Stimulated activated CD8-positive, alpha-beta memory T cell treated with anti-CD3 and anti-CD28 coated beads, Interleukin-2, amount 100 ng/mL, for 48 hours (primary cell): ENCODE data around the gene ZNF687.
"Not testable (repeated sequence)": the region's sequence is repeated elsewhere in the genome, so short reads cannot be mapped to it uniquely, and the experiment has no call there.

Experiments used
- DNase-seq, 2 donors: peaks; one replicate each; pipeline ENCODE4 v3.0.0-alpha.2; 2020; ENCODE audit warnings: low read depth in 2 of 2

Gene ZNF687, protein sequence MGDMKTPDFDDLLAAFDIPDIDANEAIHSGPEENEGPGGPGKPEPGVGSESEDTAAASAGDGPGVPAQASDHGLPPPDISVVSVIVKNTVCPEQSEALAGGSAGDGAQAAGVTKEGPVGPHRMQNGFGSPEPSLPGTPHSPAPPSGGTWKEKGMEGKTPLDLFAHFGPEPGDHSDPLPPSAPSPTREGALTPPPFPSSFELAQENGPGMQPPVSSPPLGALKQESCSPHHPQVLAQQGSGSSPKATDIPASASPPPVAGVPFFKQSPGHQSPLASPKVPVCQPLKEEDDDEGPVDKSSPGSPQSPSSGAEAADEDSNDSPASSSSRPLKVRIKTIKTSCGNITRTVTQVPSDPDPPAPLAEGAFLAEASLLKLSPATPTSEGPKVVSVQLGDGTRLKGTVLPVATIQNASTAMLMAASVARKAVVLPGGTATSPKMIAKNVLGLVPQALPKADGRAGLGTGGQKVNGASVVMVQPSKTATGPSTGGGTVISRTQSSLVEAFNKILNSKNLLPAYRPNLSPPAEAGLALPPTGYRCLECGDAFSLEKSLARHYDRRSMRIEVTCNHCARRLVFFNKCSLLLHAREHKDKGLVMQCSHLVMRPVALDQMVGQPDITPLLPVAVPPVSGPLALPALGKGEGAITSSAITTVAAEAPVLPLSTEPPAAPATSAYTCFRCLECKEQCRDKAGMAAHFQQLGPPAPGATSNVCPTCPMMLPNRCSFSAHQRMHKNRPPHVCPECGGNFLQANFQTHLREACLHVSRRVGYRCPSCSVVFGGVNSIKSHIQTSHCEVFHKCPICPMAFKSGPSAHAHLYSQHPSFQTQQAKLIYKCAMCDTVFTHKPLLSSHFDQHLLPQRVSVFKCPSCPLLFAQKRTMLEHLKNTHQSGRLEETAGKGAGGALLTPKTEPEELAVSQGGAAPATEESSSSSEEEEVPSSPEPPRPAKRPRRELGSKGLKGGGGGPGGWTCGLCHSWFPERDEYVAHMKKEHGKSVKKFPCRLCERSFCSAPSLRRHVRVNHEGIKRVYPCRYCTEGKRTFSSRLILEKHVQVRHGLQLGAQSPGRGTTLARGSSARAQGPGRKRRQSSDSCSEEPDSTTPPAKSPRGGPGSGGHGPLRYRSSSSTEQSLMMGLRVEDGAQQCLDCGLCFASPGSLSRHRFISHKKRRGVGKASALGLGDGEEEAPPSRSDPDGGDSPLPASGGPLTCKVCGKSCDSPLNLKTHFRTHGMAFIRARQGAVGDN

DNA sequence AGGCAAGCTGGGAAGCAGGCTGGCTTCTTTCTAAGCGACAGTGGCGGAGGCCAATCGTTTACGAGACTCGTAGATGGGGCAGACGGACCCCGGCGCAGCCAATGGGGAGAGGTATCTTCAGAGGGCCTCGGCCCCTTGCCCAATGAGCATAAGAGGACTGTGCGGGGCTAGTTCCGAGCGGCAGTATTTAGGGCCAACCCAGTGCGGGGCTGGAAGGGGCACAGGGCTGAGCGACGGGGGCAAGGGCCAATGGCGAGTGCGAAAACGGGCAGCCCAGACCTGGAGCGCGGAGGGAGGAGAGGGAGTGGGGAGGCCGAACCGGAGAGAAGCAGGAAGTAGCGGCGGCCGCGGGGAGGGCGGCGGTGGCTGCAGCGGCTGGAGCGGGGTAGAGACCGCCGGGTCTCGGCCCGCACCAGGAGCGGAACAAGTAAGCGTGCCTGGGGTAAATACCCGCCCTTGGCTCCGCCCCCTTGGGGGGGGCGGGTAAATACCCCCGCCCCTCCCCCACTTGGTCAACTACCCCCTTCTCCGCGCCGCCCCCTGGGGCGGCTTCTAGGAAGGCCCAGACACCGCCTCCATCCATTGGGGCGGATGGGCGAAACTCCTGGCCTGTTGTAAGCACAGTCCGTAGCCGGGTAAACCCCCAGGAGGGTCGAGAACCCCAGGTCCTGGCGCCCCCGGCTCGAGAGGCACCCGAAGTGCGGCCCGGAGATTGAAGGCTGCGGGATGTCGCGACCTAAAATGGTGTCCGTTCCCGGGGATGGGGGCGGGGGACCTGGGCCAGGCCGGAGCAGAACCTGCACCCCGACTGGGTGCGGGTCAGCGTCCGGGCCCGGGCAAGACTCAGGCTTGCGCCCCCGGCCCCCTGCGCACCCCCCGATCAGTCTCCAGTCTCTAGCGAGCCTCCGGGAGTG, at the start of gene ZNF687:
Gene ZNF687, plus strand, starts transcription at position 331 of the 914 bp plus-strand sequence. CDS start 3,993 bp downstream, outside the sequence.
- peak; percentile 95 to 98 for DNase-seq

DNA sequence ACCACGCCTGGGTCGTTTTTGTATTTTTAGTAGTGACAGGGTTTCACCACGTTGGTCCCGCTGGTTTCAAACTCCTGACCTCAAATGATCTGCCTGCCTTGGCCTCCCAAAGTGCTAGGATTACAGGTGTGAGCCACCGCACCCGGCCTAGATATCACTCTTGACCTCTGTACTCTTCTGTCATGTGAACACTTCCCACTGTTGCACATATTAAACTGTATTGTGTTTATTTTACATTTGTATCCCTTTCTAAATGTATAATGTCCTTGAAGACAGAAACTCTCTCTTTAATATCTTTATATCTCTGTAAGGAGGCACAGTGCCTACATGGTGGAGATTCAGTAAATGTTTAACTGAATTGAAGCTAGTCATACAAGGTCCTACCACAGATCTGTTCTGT, 46.9 kb upstream of the ZNF687 start:
- no peak for DNase-seq

DNA sequence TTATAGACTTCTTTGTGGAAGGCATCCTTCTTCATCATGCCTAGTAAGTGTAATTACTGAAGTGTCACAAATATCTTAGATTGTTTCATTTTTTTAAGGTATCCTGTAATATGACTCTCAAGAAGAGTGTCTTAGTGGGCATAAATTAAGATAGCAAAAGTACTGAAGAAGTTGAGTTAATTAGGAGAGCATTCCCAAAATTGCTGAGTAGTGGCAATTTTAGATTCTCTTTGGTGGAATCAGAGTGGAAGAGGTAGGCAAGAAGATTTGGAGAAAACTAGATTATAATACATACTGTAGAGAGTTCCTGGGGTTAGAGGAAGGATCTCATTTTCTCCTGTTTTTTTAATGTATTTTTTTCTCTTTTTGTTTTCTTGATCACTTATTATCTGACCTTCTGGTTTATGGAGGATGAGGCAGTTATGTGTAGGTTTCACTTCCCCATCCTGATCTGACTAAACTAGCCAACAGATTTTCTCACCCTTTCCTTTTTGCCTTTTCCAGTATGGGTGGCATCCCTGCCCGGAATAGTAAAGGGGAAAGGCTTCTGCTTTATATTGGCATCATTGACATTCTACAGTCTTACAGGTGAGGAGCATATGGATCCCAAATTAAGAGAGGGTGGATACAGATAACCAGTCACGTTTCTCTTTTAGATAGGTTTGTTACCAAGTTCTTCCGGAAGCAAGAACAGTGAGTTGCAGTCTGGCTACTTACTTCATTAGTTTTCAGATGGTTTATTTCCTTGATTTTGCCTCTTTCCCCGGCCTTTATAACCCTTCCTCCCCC, 44.2 kb upstream of the ZNF687 start:
- DNase-seq, result no peak

DNA sequence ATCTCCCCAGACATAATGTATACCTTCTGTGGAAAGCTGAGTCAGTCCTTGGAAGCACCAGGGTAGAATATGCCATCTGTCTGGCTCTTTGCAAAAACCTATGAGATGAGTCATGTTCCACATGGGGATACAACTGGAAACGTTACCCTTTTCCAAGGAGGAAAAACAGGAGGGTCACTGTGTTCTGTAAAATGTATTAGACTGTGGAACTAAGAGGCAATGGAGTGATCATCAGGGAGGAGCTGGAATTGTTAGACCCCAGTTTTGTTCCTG, 43.7 kb upstream of the ZNF687 start:
- DNase-seq, result no peak

DNA sequence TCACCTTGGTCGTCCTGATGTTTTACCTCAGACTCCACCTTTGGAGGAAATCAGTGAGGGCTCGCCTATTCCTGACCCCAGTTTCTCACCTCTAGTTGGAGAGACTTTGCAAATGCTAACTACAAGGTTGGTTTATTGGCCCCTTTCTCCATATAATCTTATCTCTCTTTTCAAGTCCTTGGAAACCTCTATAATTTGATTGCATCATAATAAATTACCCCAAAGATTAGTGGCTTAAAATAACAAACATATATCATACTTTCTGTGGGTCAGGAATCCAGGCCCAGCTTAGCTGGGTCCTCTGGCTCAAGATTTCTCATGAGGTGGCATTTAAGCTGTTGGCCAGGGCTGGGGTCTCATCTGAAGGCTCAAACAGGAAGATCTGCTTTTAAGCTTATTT, 39.7 kb upstream of the ZNF687 start:
- DNase-seq, result no peak

DNA sequence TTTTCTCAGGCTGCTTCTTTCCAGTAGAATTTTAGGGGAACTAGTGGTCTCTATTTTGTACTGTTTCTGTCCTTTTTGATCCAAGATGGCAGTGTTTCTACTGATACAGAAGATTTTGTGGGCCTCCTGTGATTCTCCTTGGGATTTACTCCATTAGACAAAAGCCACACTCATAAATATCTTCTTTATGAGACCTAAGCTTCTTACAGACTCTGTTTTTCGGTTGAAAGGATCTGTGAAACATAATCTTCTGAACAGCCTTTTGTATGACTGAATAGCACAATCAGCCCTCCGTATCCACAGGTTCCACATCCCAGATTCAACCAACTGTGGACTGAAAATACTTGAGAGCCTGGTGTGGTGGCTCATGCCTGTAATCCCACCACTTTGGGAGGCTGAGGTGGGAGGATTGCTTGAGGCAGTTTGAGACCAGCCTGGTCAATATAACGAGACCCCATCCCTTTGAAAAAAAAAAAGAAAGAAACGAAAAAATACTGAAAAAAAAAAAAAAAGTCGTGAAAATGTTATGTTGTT, 38.3 kb upstream of the ZNF687 start:
- DNase-seq, result no peak

DNA sequence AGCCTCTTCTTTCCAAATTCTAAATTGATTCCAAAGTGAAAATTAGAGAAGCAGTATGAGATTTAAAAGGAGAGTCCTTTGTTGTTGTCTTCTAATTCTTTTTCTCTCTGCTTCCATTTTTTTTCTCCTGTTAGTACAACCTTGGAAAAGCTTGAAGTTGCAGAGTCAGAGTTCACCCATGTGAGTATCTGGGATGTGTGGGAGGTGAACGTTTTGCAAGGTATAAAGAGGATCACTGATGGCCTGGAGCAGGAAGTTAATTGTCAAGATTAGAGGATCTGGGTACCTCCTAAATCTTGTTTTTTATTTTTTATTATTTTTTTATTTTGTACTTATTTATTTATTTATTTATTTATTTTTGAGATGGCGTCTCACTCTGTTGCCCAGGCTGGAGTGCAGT, 35.3 kb upstream of the ZNF687 start:
- no peak for DNase-seq

DNA sequence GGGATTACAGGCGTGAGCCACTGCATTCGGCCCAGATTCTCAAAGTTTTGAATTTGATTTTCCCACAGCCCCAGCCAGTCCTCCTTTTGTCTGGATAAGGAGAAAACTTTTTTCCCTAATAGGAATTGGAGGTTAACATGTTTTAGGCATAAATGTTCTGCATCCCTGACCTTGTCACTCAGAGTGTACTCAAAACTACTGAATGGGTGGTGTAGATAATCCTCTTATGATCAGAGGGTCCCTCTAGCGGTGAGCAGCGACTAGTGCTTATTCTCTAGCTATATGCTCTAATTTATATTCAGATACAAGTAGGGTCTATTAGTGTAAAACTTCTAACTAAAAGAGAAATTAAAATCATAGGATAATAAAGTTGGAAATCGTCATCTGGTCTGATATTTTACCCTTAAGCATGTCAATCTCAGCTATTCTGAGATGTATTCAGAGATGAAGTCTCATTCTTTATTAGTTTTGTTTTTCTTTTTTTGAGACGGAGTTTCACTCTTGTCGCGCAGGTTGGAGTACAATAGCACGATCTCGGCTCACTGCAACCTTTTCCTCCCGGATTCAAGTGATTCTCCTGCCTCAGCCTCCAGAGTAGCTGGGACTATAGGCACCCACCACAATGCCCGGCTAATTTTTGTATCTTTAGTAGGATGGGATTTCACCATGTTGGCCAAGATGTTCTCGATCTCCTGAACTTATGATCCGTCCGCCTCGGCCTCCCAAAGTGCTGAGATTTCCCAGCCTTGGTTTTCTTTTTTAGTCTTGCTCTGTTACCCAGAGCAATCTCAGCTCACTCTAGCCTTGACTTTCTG, 30.2 kb upstream of the ZNF687 start:
- peak; percentile 17 to 27 for DNase-seq

DNA sequence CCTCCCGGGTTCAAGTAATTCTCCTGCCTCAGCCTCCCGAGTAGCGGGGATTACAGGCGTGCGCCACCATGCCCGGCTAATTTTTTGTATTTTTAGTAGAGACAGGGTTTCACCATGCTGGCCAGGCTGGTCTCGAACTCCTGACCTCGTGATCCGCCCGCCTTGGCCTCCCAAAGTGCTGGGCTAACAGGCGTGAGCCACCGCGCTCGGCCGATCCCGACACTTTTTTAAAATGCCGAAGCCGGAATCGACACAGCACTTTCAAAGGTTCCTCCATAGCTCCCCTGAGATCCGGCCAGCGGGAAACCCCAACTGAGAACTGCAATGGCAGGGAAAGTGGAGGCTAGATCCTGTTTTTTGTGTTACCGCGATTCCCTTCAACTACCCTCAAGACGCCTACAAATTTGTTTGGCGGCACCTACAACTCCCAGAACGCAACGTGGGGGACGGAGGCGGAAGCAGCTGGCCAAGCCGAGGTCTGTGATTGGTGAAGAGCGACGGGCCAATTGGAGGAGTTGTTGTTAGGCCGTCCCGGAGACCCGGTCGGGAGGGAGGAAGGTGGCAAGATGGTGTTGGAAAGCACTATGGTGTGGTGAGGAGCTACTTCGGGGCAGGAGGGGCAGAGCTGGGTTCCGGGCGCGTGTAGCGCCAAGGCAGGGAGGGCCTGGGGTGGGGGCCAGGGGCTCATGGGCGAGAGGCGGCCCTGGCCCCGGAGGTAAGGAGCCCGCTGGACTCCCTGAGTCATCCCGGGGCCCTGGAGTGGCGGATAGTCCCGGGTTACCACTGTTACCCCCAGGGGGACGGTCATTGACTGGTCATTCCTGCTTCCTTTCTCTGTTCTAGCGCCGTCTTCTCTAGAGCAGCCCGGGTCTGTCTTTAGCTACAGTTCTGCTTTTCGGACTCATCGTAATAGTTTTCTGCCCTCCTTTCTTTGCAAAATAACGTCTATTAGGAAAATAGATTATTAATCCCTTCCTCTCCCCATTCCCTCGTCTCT, 27.6 kb upstream of the ZNF687 start, which contains the start of gene PSMD4:
Gene PSMD4, plus strand, starts transcription at position 518 of the 997 bp plus-strand sequence. Its CDS starts 49 bp downstream, at position 567.
- DNase-seq, result peak; percentile 85 to 90

DNA sequence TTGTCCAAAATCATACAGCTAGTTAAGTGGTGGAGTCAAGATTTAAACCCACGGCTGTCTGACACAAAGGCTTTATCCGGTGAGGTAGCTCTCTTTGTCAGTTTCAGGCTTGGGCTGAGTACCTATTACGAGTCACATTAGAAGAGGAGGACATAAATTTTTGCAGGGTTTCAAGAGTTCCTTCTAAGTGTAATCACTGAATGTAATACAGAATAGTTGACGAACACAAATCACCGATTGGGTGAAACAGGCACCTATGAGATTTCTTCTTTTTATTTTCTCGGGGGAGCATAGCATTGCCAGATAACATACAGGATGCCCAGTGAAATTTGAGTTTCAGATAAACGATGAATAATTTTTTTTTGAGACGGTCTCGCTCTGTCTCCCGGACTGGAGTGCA, 26.7 kb upstream of the ZNF687 start:
- DNase-seq, result no peak

DNA sequence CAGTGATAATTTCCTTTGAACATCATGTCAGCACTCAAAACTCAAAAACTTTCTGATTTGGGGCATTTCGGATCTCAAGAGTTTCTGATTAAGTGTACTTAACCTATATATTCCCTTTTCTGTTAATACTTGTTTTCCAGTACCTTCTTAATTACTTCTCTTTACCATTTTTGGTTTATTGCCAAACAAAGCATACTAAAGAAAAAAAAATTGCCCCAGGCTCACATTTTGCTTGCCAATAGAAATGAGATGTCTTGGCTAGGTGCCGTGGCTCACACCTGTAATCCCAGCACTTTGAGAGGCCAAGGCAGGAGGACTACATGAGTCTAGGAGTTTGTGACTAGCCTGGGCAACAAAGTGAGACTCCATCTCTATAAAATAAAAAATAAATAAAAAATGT, 22.7 kb upstream of the ZNF687 start:
- no peak for DNase-seq

DNA sequence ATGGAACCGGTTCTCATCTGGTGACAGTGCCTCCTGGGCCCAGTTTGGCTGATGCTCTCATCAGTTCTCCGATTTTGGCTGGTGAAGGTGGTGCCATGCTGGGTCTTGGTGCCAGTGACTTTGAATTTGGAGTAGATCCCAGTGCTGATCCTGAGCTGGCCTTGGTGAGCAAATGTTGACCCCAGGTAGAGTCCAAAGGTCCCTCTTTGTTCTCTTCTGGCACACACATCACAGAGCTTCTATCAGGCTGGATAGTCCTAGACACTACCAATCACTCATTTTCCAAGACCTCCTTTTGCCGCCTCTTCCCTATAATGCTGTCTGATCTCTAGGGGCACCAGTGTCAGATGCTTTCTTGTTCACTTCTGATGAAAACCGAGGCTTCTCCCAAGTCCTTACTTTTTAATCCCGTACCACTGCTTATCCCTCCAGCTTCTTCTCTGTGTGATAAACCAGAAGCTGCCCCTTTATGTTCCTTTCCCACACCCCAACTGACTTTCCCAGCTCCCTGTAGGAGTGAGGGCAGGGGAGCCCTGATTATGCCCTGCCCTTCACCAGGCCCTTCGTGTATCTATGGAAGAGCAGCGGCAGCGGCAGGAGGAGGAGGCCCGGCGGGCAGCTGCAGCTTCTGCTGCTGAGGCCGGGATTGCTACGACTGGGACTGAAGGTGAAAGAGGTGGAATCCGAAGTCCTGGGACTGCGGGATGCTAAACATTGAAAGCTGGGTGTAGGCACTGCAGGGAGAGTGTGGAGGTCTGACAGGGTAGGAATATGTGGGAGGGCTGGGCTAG, 16.5 kb upstream of the ZNF687 start:
- DNase-seq, result no peak

DNA sequence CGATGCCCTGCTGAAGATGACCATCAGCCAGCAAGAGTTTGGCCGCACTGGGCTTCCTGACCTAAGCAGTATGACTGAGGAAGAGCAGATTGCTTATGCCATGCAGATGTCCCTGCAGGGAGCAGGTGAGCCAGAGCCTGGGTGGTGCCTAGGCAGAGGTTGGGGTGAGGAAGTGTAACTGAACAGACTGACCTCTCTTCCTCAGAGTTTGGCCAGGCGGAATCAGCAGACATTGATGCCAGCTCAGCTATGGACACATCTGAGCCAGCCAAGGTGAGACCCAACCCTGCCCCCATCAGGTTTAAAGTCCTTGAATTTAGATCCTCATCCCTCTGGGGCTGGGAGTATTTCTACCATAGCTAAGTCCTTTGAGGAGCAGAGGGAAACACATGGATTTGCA, 15.8 kb upstream of the ZNF687 start:
- no peak for DNase-seq

DNA sequence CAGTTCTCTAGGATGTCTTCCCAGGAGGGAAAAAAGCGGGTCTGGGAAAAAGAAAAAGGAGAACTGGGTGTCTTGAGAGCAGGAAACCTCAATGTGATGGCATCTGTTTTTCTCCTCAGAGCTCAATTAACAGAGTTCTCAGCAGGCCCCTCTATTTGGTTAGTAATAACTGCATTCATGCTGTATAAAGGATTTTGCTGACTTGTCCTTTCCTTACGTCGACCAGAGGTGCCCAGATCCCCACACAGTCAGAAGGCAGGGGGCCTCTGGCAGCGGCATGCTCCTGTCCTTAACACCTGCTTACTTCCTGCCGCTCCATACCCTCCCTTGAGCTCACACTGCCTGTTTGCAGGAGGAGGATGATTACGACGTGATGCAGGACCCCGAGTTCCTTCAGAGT, 15.3 kb upstream of the ZNF687 start:
- no peak for DNase-seq

DNA sequence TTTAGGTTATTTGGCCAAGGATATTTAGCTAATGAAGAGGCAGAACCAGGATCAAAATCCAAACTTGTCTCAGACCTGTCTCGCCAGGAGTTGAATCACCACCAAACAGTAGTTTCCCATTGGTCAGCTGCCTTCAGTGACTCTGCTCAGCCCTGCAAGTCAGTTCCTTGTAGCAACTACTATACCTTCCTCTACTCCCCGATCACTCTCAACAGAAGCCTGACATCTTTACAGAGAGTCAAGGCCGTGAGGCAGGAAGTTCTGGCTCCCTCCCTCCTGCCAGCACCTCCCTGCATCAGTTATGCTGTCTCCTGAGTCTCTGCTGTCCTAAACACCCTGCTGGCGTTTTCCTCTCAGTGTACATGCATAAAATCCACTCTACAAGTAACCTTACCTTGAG, 14.3 kb upstream of the ZNF687 start:
- no peak for DNase-seq

DNA sequence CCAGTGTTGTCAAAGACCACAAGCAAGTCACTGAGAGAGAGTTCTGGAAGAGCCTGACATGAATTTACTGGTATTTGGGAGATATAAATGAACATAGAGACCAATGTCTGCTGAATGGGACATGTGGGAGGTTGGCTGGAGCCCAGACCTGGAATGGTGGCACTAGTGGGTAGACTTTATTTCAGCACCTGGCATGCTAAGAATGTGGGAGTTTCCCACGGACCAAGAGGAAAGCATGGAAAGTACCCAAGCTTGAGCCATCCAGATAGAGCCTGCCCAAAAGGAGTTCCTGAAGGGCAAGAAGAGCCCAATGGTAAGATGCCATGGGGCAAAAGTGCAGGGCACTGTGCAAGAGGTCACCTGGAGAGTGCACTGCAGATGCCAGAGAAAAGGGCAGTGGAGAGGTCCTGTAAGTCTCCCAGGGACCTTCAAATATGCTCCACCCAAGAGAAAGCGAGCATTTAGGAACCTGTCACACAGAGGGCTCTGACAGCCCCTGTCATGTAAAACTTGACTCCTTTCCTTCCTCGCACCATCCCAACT, 8.1 kb upstream of the ZNF687 start:
- no peak for DNase-seq

DNA sequence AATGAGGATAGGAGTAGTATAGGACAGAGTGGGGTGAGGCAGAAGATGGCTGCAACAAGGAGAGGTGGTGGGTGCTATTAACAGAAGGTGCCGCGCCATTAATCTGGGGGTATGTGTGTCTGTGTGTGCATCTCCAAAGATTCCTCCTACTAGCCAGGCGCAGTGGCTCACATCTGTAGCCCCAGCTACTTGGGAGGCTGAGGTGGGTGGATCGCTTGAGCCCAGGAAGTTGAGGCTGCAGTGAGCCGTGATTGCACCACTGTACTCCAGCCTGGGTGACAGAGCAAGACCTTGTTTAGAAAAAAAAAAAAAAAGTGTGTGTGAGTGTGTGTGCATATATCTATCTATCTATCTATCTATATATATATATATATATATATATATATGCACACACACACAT, 6.8 kb upstream of the ZNF687 start:
- DNase-seq, result not testable (repeated sequence)
